ENCODE results near the gene HK3.

The HK3 gene

GRCh38 chr5:176901260-176902101 is 2.3 kb upstream of the HK3 start:
- DNase-seq, result no peak

GRCh38 chr5:176900780-176901204 is 1.6 kb upstream of the HK3 start:
- no peak for DNase-seq

GRCh38 chr5:176899946-176900779 is 1.0 kb upstream of the HK3 start:
- no peak for DNase-seq

- no peak for DNase-seq
Measured at GRCh38 chr5:176897263-176897662, 1.9 kb downstream of the HK3 start.

GRCh38 chr5:176895831-176896230 is 3.3 kb downstream of the HK3 start:
- DNase-seq, result no peak

- no peak for DNase-seq
Measured at GRCh38 chr5:176894298-176894697, 4.8 kb downstream of the HK3 start.

- no peak for DNase-seq
Measured at GRCh38 chr5:176892663-176893062, 6.5 kb downstream of the HK3 start.

- no peak for DNase-seq
Measured at GRCh38 chr5:176891331-176891958, 7.7 kb downstream of the HK3 start.

GRCh38 chr5:176890455-176891330 is 8.5 kb downstream of the HK3 start:
- DNase-seq, result no peak

- no peak for DNase-seq
Measured at GRCh38 chr5:176889321-176890280, 9.5 kb downstream of the HK3 start.

GRCh38 chr5:176888865-176889165 is 10.3 kb downstream of the HK3 start:
- no peak for DNase-seq

- DNase-seq, result no peak
Measured at GRCh38 chr5:176888016-176888864, 10.9 kb downstream of the HK3 start.

- DNase-seq, result no peak
Measured at GRCh38 chr5:176887252-176887849, 11.8 kb downstream of the HK3 start.

GRCh38 chr5:176886336-176887251 is 12.6 kb downstream of the HK3 start:
- no peak for DNase-seq

- DNase-seq, result no peak
Measured at GRCh38 chr5:176884571-176884890, 14.6 kb downstream of the HK3 start.

- no peak for DNase-seq
Measured at GRCh38 chr5:176883700-176884570, 15.2 kb downstream of the HK3 start.

GRCh38 chr5:176882567-176882903 is 16.6 kb downstream of the HK3 start:
- no peak for DNase-seq

Data from NCI-H2081 (cell line).